Calu3 (cell line): ENCODE data around the gene OR9A2. TPM values are rescaled to one million over a fixed set of nuclear protein-coding genes. Genes with fewer than 3 reads are reported as not detected.

ENCODE experiments used
- BruUV-seq: library from RNA; stranded (reverse); fragments of 400-500 nt; replicated peaks from 2 replicates; lab custom pipeline; 2021; lab: Mats Ljungman, UMichigan
- CTCF ChIA-PET: fragments of 300-600 bp; sonication (Branson Sonifier 250); formaldehyde crosslinking; loops from one replicate; lab custom pipeline; 2022; ENCODE audit warnings: antibody characterized with exemption; lab: Charles Lee
- DNase-seq: peaks from one replicate; pipeline ENCODE4 v3.0.0; 2022
- H3K27ac Mint-ChIP-seq: one replicate; pipeline ENCODE4 v1.8.0; 2022; ENCODE audit warnings: mixed read lengths; ENCODE audit not compliant: unreplicated experiment
- H3K27me3 Mint-ChIP-seq: one replicate; pipeline ENCODE4 v1.8.0; 2022; ENCODE audit warnings: mixed read lengths; ENCODE audit not compliant: unreplicated experiment
- H3K36me3 Mint-ChIP-seq: one replicate; pipeline ENCODE4 v1.8.0; 2022; ENCODE audit warnings: mild to moderate bottlenecking, moderate library complexity, mixed read lengths; ENCODE audit not compliant: insufficient read depth, unreplicated experiment
- H3K4me1 Mint-ChIP-seq: one replicate; pipeline ENCODE4 v1.8.0; 2022; ENCODE audit warnings: mild to moderate bottlenecking, low read depth, mixed read lengths; ENCODE audit not compliant: unreplicated experiment
- H3K4me3 Mint-ChIP-seq: one replicate; pipeline ENCODE4 v1.8.0; 2022; ENCODE audit warnings: mild to moderate bottlenecking, low read depth, moderate library complexity, mixed read lengths; ENCODE audit not compliant: unreplicated experiment
- H3K9me3 Mint-ChIP-seq: one replicate; pipeline ENCODE4 v1.8.0; 2022; ENCODE audit warnings: low read depth, mixed read lengths; ENCODE audit not compliant: unreplicated experiment
- CTCF ChIP-seq: fragments of 200-600 bp; IDR thresholded peaks from one replicate; pipeline ENCODE4 v1.8.0; 2022; ENCODE audit warnings: antibody characterized with exemption; ENCODE audit not compliant: unreplicated experiment
- intact Hi-C: fragments of 100-400 bp; cut with micrococcal nuclease; formaldehyde crosslinking; loops from one replicate; pipeline ENCODE4 v1.10.0; 2022; ENCODE audit not compliant: unreplicated experiment
- total RNA-seq: library from RNA; stranded (reverse); gene quantifications from 2 replicates; pipeline ENCODE4 v1.2.3, GENCODE V29; 2022

OR9A2 gene
- total RNA-seq, 1 experiment from 2014 or later = not detected

- intact Hi-C loops = no loop called here
- no peak for TF ChIP-seq CTCF
- H3K27me3 Mint-ChIP-seq = peaks cover 46% of the 10 kb centered on the region
- no peak overlapping the region for H3K27ac Mint-ChIP-seq
- H3K4me1 Mint-ChIP-seq = peaks cover 10% of the 10 kb centered on the region
- H3K9me3 Mint-ChIP-seq = no peaks in the 10 kb centered on the region
- CTCF ChIA-PET = no interaction called here
- BruUV-seq = no TSS peak
- no peak overlapping the region for H3K4me3 Mint-ChIP-seq
- H3K36me3 Mint-ChIP-seq = no peaks in the 10 kb centered on the region
- no peak for DNase-seq
Observed at GRCh38 chr7:143047326-143047725, 20.4 kb upstream of the OR9A2 start.

DNA sequence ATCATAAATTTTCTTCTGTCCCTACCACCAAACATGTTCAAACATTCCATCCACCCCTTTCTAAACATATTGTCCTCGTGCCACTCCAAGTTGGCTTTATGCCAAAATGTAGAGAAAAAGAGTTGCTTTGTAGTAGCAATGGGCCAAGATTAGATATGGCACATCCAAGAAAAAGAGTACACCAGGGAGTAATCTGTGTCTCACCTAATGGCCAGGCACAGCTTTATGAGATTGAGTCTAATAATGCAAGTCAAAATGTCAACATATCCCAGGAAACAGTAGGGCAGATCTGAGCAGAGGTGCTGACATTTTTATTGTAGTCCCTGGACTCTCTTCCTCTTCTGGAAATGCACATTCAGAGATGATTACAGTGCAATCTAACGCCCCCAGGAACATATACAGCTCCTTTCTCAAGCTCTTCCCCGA lies 19.5 kb upstream of the OR9A2 start:
- H3K27ac Mint-ChIP-seq = no peak overlapping the region

GRCh38 chr7:143043391-143043790 lies 16.5 kb upstream of the OR9A2 start:
- intact Hi-C loops = no loop called here
- Mint-ChIP-seq H3K27ac (no peak overlapping the region), H3K4me3 (no peak overlapping the region), H3K27me3 (peaks cover 34% of the 10 kb centered on the region), H3K36me3 (no peaks in the 10 kb centered on the region), H3K9me3 (no peaks in the 10 kb centered on the region), H3K4me1 (peaks cover 11% of the 10 kb centered on the region)
- no TSS peak for BruUV-seq
- CTCF ChIA-PET = interaction anchor here (1.9 kb wide), 1 partner anchor 171 kb away, joined by 7 read pairs; no protein-coding TSS in a partner anchor
- no peak for DNase-seq
- no peak for TF ChIP-seq CTCF

More for the DNA sequence above, 19.5 kb upstream of the OR9A2 start:
- Mint-ChIP-seq H3K27me3 (peaks cover 40% of the 10 kb centered on the region), H3K4me3 (no peak overlapping the region), H3K4me1 (peaks cover 11% of the 10 kb centered on the region), H3K36me3 (no peaks in the 10 kb centered on the region), H3K9me3 (no peaks in the 10 kb centered on the region)
- TF ChIP-seq CTCF = no peak
- CTCF ChIA-PET = interaction anchor here (1.3 kb wide), 1 partner anchor 169 kb away, joined by 3 read pairs; no protein-coding TSS in a partner anchor
- BruUV-seq = no TSS peak
- no peak for DNase-seq
- intact Hi-C loops = no loop called here

DNA sequence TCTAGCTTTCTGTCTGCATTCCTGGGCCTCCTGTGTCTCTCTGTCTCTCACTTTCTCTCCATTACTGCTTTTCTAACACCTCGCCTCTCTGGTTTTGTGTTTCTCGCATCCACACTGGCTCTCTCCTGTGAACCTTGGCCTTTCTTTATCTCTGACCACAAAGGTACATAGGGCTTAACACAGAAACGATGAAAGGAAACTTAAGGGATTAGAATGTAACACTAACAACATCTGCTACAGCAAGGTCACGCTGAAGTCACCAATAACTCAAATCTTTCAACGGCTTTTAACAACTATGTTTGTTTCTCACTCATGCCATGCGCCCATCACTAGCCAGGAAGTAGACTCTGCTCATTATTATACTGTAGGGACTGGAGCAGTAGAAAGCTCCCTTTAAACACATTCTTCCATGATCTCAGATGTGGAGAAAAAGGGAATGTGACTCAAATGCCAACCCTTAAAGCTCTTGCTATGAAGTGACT lies 15.9 kb upstream of the OR9A2 start:
- intact Hi-C loops = no loop called here
- DNase-seq = no peak
- no peak overlapping the region for H3K27ac Mint-ChIP-seq
- H3K4me3 Mint-ChIP-seq = no peak overlapping the region
- H3K4me1 Mint-ChIP-seq = peaks cover 11% of the 10 kb centered on the region
- CTCF ChIA-PET = interaction anchor here (1.9 kb wide), 1 partner anchor 172 kb away, joined by 7 read pairs; no protein-coding TSS in a partner anchor
- H3K27me3 Mint-ChIP-seq = peaks cover 34% of the 10 kb centered on the region
- no peak for TF ChIP-seq CTCF
- no peaks in the 10 kb centered on the region for H3K9me3 Mint-ChIP-seq
- H3K36me3 Mint-ChIP-seq = no peaks in the 10 kb centered on the region
- no TSS peak for BruUV-seq
